A204.1 (cell line): ENCODE data around the gene SIGLEC12.
"Not testable (repeated sequence)": the region's sequence is repeated elsewhere in the genome, so short reads cannot be mapped to it uniquely, and the experiment has no call there.

Experiments used
- FAIRE-seq: peaks from 2 replicates; lab custom pipeline; 2012; peaks lifted over from hg19 to GRCh38; lab: Jason Lieb, UNC

The SIGLEC12 gene

GRCh38 chr19:51457351-51458013 lies 44.1 kb downstream of the SIGLEC12 start:
- no peak for FAIRE-seq

- no peak for FAIRE-seq
These were observed 44.9 kb downstream of the SIGLEC12 start for GRCh38 chr19:51456541-51457290.

GRCh38 chr19:51450730-51451307 lies 50.8 kb downstream of the SIGLEC12 start:
- FAIRE-seq, result no peak

- no peak for FAIRE-seq
These were observed 53.1 kb downstream of the SIGLEC12 start for GRCh38 chr19:51448411-51449016.

- FAIRE-seq, result no peak
These were observed 53.6 kb downstream of the SIGLEC12 start for GRCh38 chr19:51448011-51448410.

GRCh38 chr19:51447510-51447909 lies 54.1 kb downstream of the SIGLEC12 start:
- not testable (repeated sequence) for FAIRE-seq

GRCh38 chr19:51441410-51442390 lies 59.9 kb downstream of the SIGLEC12 start:
- no peak for FAIRE-seq
